Type B pancreatic cell (in vitro differentiated cells): Measurements from ENCODE around the gene ARMC2. TPM values are rescaled to one million over a fixed set of nuclear protein-coding genes. Genes with fewer than 3 reads are reported as not detected.
A peak's percentile ranks its signal among the peaks of the same experiment; 100 is the strongest.

Experiments used
- DNase-seq: peaks from one replicate; pipeline ENCODE4 v3.0.0; 2021; ENCODE audit warnings: mixed read lengths; ENCODE audit not compliant: unreplicated experiment; ENCODE audit errors: extremely low spot score
- H3K27ac Mint-ChIP-seq: 2 replicates; pipeline ENCODE4 v1.8.0; 2021; ENCODE audit warnings: mild to moderate bottlenecking, mixed read lengths
- H3K27me3 Mint-ChIP-seq: 2 replicates; pipeline ENCODE4 v1.8.0; 2021; ENCODE audit warnings: mixed read lengths
- H3K36me3 Mint-ChIP-seq: 2 replicates; pipeline ENCODE4 v1.8.0; 2021; ENCODE audit warnings: mixed read lengths
- H3K4me1 Mint-ChIP-seq: one replicate; pipeline ENCODE4 v1.8.0; 2021; ENCODE audit warnings: mixed read lengths; ENCODE audit not compliant: unreplicated experiment
- H3K4me3 Mint-ChIP-seq: 2 replicates; pipeline ENCODE4 v1.8.0; 2021; ENCODE audit warnings: mild to moderate bottlenecking, mixed read lengths
- H3K9me3 Mint-ChIP-seq: 2 replicates; pipeline ENCODE4 v1.8.0; 2021; ENCODE audit warnings: mixed read lengths
- total RNA-seq: library from RNA; stranded (reverse); gene quantifications from 2 replicates; pipeline ENCODE4 v1.2.1, GENCODE V29; 2021; ENCODE audit warnings: low replicate concordance
- TF ChIP-seq, protein P1 (sequence below): fragments of 200-600 bp; sonication (generic); conservative IDR thresholded peaks from 2 replicates; pipeline ENCODE4 v1.5.0; 2021; ENCODE audit warnings: antibody characterized with exemption, mild to moderate bottlenecking

Gene ARMC2
- total RNA-seq, 1 donor from 2014 or later = 15.5 TPM

- Mint-ChIP-seq H3K4me3 (no peak overlapping the region), H3K27ac (no peak overlapping the region), H3K9me3 (no peaks in the 10 kb centered on the region), H3K4me1 (peaks cover 11% of the 10 kb centered on the region), H3K27me3 (no peaks in the 10 kb centered on the region), H3K36me3 (peaks cover 4% of the 10 kb centered on the region)
- TF ChIP-seq, protein P1, sequence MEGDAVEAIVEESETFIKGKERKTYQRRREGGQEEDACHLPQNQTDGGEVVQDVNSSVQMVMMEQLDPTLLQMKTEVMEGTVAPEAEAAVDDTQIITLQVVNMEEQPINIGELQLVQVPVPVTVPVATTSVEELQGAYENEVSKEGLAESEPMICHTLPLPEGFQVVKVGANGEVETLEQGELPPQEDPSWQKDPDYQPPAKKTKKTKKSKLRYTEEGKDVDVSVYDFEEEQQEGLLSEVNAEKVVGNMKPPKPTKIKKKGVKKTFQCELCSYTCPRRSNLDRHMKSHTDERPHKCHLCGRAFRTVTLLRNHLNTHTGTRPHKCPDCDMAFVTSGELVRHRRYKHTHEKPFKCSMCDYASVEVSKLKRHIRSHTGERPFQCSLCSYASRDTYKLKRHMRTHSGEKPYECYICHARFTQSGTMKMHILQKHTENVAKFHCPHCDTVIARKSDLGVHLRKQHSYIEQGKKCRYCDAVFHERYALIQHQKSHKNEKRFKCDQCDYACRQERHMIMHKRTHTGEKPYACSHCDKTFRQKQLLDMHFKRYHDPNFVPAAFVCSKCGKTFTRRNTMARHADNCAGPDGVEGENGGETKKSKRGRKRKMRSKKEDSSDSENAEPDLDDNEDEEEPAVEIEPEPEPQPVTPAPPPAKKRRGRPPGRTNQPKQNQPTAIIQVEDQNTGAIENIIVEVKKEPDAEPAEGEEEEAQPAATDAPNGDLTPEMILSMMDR = no peak
- no peak for DNase-seq
Measured at GRCh38 chr6:108896111-108896661, 48.0 kb downstream of the ARMC2 start.

GRCh38 chr6:108897371-108897770, 49.1 kb downstream of the ARMC2 start:
- H3K36me3 Mint-ChIP-seq = peaks cover 4% of the 10 kb centered on the region
- peak overlapping the region; percentile 32 for H3K27ac Mint-ChIP-seq
- TF ChIP-seq, protein P1 = no peak
- H3K4me3 Mint-ChIP-seq = no peak overlapping the region
- no peak for DNase-seq
- H3K9me3 Mint-ChIP-seq = no peaks in the 10 kb centered on the region
- peaks cover 11% of the 10 kb centered on the region for H3K4me1 Mint-ChIP-seq
- no peaks in the 10 kb centered on the region for H3K27me3 Mint-ChIP-seq

DNA sequence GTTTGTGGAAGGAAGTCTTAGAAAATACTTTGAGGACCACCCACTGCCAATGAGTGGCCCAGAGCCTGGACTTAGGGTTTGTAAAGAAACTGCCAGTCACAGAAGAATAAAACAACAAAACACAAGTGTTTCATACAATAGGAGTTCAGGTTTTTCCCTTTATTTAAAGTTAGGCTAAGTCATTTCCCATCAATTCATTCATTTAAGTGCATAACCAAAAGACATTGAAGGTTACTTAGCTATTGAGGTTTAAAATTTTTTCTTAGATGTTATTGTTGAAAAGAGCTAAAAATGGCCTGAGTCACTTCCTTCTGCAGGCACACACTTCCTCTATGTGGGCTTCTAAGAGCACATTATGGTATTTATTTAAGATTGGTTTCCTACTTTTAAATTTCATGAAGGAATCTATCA, 54.2 kb downstream of the ARMC2 start:
- TF ChIP-seq, protein P1 = no peak
- H3K27me3 Mint-ChIP-seq = no peaks in the 10 kb centered on the region
- H3K36me3 Mint-ChIP-seq = peaks cover 2% of the 10 kb centered on the region
- no peak overlapping the region for H3K4me3 Mint-ChIP-seq
- H3K27ac Mint-ChIP-seq = no peak overlapping the region
- H3K4me1 Mint-ChIP-seq = peaks cover 7% of the 10 kb centered on the region
- DNase-seq = no peak
- no peaks in the 10 kb centered on the region for H3K9me3 Mint-ChIP-seq

DNA sequence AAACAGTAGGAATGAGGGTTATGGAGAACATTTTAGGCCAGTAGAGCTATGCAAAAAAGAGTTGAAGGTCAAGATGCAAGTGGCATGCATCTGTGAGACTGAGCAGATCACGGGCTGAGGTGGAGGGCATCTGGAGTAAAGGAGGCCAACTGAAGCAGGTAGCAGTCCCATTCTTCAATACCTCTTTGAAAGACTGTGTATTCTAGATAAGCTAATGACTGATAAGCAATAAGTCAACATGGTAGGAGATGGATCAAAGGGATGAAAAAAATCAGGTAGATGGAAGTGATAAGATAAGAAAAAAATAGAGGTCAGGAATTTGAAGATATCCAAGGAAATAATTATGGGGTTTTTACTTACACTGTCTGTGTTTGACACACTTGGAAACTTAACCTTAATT, 55.6 kb downstream of the ARMC2 start:
- Mint-ChIP-seq H3K36me3 (no peaks in the 10 kb centered on the region), H3K27ac (no peak overlapping the region), H3K9me3 (no peaks in the 10 kb centered on the region), H3K4me1 (peaks cover 5% of the 10 kb centered on the region), H3K27me3 (no peaks in the 10 kb centered on the region), H3K4me3 (no peak overlapping the region)
- TF ChIP-seq, protein P1 = no peak
- DNase-seq = no peak

DNA sequence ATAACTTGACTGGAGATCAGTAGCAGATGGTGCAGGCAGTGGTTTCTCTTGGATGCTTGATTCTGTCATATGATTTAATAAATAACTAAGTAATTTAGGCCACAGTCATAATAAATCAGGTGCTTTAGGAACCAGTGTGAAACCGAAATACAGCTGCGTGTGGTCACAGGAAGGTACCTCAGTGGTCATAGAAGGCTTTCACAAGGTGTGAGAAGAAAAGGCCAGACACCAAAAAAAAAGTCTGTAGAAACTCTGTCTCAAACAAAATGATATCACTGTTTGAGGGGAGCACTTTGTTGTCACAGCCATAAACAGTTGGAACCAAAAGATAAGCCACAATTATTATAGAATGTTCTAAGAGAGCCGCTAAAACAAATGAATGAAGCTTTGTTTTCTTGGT, 56.5 kb downstream of the ARMC2 start:
- no peak for DNase-seq
- Mint-ChIP-seq H3K27ac (no peak overlapping the region), H3K4me3 (no peak overlapping the region), H3K4me1 (peaks cover 5% of the 10 kb centered on the region), H3K36me3 (no peaks in the 10 kb centered on the region), H3K27me3 (no peaks in the 10 kb centered on the region), H3K9me3 (no peaks in the 10 kb centered on the region)
- TF ChIP-seq, protein P1 = no peak
